Esophagus (tissue), 2 donors: ENCODE data around the gene SAMD4A. TPM values are rescaled to one million over a fixed set of nuclear protein-coding genes. Genes with fewer than 3 reads are reported as not detected.
A peak's percentile ranks its signal among the peaks of the same experiment; 100 is the strongest.

Source experiments
- H3K27ac ChIP-seq, 2 donors: one replicate each; pipeline ENCODE4 v1.5.1; 2013; ENCODE audit warnings: low read depth in 2 of 2, mild to moderate bottlenecking in 2 of 2, inconsistent platforms in 1 of 2, low read length in 1 of 2, moderate library complexity in 1 of 2
- H3K27me3 ChIP-seq, 2 donors: one replicate each; pipeline ENCODE4 v1.6.1; 2013; ENCODE audit warnings: low read length in 2 of 2, control low read depth in 1 of 2, mild to moderate bottlenecking in 1 of 2; ENCODE audit not compliant: insufficient read depth in 2 of 2, control insufficient read depth in 1 of 2
- H3K36me3 ChIP-seq, 2 donors: one replicate each; pipeline ENCODE4 v1.6.1; 2013; ENCODE audit warnings: low read length in 1 of 2; ENCODE audit not compliant: control insufficient read depth in 2 of 2, insufficient read depth in 2 of 2
- H3K4me1 ChIP-seq, 2 donors: one replicate each; pipeline ENCODE4 v1.6.1; 2013; ENCODE audit warnings: low read length in 1 of 2; ENCODE audit not compliant: control insufficient read depth in 2 of 2, insufficient read depth in 2 of 2
- H3K4me3 ChIP-seq, 2 donors: one replicate each; pipeline ENCODE4 v1.5.1; 2013; ENCODE audit warnings: low read length in 2 of 2, mild to moderate bottlenecking in 2 of 2, low read depth in 1 of 2, moderate library complexity in 1 of 2
- H3K9me3 ChIP-seq, 2 donors: one replicate each; pipeline ENCODE4 v1.6.1; 2013; ENCODE audit warnings: mild to moderate bottlenecking in 2 of 2, low read depth in 1 of 2, low read length in 1 of 2, moderate library complexity in 1 of 2; ENCODE audit not compliant: control insufficient read depth in 2 of 2, insufficient read depth in 1 of 2
- WGBS, 2 donors: extraction: QIAGEN DNeasy Blood & Tissue Kit; methylation state at CpG; one replicate each; pipeline ENCODE4 v1.1.7; 2013; 5-methylcytosine and 5-hydroxymethylcytosine counted together
- polyA plus RNA-seq, 2 donors: library from polyadenylated mRNA; stranded (reverse); fragments of 200-250 nt; gene quantifications; one replicate each; pipeline ENCODE4 v1.2.3, GENCODE V29; 2013
- donor health status: healthy with polysubstance abuse.
- donor health status: Bipolar disorder and iron deficiency.

Gene SAMD4A
- polyA plus RNA-seq, 2 donors = 1.1 to 1.7 TPM

DNA sequence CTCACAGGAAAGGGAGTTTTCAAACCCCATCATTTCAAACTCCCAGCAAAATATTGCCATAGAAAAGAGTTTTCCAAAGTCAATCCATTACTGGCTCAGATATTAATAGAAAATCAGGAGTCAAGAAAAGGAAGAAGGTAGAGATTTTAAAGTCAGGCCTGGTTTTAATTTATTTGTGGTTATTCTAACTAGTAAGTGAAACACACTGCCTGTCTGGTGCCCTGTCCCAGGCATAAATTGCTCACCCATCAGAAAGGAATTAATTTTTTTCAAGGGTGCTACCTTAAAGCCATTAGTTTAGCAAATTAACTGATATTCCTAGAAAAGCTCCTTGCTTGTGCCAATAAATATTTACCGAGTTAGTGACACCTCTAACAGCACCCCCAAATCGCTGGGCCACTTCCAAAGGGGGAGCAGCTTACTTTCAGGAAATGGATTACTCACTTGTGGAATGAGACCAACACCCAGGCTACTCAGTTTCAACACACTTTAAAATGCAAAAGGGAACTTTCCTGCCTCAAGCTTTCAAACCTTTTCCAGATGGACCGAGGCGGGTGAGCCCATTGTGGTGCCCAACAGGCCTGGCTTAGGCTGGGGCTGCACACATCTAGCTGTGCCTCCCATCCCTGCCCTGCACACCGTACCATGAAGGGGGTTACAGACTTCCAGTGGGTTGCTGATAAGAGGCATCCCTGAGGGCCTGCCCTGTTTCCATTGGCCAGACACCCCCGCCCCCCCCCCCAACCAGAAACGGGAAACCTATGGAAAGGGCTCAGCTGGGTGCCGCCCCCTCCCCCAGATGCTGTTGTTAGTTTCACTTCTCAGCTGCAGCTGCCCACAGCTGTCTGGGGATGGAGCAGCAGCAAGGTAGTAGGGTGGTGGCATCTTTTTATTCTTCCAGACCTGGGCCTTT lies 117.2 kb downstream of the SAMD4A start:
- Histone ChIP-seq H3K4me3 (no peak overlapping the region), H3K36me3 (no peaks in the 10 kb centered on the region), H3K27me3 (no peaks in the 10 kb centered on the region), H3K27ac (peak overlapping the region in 1 of 2 donors; percentile 70), H3K4me1 (peaks cover 0 to 3% of the 10 kb centered on the region in 2 donors), H3K9me3 (no peaks in the 10 kb centered on the region)
- 42 to 54% methylated on average over 8 of the region's 8 CpGs for WGBS, 2 donors

DNA sequence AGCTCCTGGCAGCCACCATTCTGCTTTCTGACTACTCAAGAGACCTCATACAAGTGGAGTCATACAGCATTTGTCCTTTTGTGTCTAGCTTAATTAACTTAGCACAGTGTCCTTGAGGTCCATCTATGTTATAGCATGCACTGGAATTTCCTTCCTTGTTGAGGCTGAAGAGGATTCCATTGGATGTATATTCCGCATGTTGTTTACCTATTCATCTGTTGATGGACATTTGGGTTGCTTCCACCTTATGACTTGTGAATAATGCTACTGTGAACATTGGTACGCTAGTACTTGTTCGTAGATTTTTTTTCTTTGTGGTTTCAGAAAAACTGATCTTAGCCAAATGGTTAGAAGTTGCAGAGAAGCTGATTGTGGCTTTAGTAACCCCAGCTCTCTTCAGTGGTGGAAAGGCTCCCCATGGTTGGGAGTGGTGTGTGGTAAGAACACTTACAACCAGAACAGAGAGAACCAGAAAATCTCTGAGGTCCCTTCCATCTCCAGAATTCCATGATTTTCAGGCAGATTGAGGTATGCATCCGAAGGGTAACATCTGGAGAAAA lies 118.4 kb downstream of the SAMD4A start:
- Histone ChIP-seq H3K4me3 (no peak overlapping the region), H3K36me3 (no peaks in the 10 kb centered on the region), H3K9me3 (no peaks in the 10 kb centered on the region), H3K27me3 (no peaks in the 10 kb centered on the region), H3K27ac (peak overlapping the region in 1 of 2 donors; percentile 81), H3K4me1 (peaks cover 0 to 3% of the 10 kb centered on the region in 2 donors)
- 78 to 82% methylated on average over 4 of the region's 4 CpGs for WGBS, 2 donors

DNA sequence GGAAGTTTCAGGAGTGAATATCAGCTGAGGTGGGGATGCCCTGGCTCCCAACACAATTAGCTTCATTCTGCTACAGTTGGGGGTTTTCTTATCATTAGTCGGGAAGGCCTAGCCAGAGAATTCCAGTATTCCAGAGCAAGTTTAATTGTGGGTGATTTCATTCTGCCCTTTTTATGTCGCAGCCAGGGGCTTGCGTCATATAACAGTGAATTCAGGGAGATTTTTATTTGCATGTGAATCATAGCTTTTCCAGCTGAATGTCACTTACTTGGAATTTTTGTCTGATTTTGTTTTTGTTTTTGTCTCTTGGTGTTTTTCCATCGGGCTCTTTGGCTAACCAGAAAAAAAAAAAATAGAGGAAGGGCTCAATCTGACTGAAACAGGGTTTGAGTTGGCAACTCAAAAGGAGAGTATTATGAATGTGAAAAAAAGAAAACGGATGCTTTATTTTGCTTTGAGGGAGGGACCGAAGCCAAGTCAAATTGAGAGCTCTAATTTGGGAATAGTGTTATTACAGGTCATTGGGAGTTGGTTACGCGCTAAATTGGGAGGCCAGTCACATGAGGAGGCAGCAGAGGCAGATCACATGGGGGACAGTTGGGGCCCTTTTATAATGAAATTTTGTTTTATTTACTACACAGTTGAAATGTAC lies 119.4 kb downstream of the SAMD4A start:
- no peaks in the 10 kb centered on the region for H3K27me3 ChIP-seq
- H3K27ac ChIP-seq = peak overlapping the region; percentile 76 to 81
- H3K9me3 ChIP-seq = no peaks in the 10 kb centered on the region
- no peak overlapping the region for H3K4me3 ChIP-seq
- 36 to 58% methylated on average over 8 of the region's 8 CpGs for WGBS, 2 donors
- H3K36me3 ChIP-seq = no peaks in the 10 kb centered on the region
- H3K4me1 ChIP-seq = peaks cover 0 to 3% of the 10 kb centered on the region in 2 donors

DNA sequence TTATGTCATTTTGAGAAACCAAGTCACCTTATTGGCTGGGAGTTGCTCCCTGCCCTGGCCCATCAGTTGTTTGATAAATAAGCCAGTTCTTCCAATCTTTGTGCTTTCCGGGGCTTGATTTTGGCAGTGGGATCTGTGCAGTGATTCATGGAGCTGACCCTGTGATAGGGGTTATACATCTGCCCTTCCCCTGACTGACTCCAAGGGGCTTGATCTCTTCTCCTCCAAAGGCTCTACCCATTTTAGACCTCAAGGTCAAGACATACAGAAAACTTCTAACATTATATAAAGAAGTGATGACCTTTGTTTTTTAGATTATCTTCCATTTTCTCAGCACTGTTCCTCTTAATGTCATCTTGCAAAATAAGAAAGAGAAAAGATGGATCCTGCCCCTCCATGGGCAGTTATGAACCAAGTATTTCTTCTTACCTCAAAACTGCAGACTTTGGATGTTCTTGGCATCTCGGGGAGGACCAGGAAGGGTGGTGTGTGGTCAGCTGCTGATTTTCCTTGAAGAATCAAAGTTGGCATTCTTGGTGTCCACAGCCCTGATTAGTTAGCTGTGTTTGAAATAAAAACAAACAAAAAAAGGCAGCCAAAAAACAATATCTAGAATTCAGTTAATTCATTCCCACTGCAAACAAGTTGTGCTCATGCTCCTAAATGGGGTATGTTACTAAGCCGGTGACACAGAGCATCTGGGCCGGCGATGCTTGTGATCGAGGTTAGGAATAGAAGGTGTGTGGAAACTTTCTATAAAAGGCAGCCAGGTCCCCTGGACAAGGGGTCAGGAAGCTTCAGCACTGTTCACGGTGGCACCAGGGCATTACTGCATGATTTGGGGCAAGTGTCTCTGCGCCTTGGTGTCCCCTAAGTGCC lies 120.2 kb downstream of the SAMD4A start:
- Histone ChIP-seq H3K36me3 (no peaks in the 10 kb centered on the region), H3K4me1 (peaks cover 0 to 3% of the 10 kb centered on the region in 2 donors), H3K27ac (peak overlapping the region; percentile 33 to 75), H3K27me3 (no peaks in the 10 kb centered on the region), H3K9me3 (no peaks in the 10 kb centered on the region), H3K4me3 (no peak overlapping the region)
- WGBS, 2 donors = 65 to 67% methylated on average over 8 of the region's 8 CpGs

DNA sequence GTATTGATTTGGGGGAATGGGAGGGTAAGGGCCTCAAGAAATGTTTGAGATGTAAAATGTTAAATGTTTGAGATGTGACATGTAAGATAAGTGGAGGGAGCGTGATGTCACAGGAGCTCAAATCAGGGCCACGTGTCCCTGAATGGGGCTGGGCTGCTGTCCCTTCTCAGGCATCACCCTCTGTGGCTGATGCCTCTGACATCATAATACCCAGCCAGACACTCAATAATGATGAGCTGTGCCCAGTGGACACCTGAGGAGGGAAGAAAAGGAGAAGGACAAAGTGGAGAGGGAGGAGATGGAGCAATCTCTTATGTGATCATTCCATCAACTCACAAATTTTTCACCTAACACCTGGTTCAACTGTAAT lies 120.8 kb downstream of the SAMD4A start:
- H3K27ac ChIP-seq = peak overlapping the region; percentile 3 to 59
- H3K4me3 ChIP-seq = no peak overlapping the region
- H3K27me3 ChIP-seq = no peaks in the 10 kb centered on the region
- H3K4me1 ChIP-seq = peaks cover 0 to 3% of the 10 kb centered on the region in 2 donors
- H3K36me3 ChIP-seq = no peaks in the 10 kb centered on the region
- no peaks in the 10 kb centered on the region for H3K9me3 ChIP-seq
- WGBS, 2 donors = 86 to 88% methylated on average over 2 of the region's 2 CpGs

DNA sequence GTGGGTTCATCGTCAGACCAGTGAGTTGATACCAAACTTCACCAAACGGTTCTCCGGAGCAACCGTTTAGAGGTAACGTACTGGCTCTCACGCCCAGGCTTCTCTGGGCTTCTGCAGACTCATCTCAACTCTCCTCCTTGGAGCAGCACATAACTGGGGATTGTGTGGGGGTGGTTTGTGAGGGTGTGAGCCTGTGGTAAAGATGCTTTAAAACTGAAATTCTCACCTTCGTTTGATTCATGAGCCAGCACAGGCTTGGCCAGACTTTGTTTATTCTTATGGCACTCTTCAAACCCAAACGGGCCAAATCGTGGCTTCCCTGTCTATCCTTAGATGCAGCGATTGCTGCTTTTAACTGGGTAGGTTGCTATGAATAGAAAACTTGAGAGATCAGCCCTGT lies 121.3 kb downstream of the SAMD4A start:
- no peaks in the 10 kb centered on the region for H3K27me3 ChIP-seq
- no peaks in the 10 kb centered on the region for H3K36me3 ChIP-seq
- no peak overlapping the region for H3K27ac ChIP-seq
- H3K4me3 ChIP-seq = no peak overlapping the region
- H3K9me3 ChIP-seq = no peaks in the 10 kb centered on the region
- peaks cover 0 to 3% of the 10 kb centered on the region in 2 donors for H3K4me1 ChIP-seq
- WGBS, 2 donors = 77 to 82% methylated on average over 10 of the region's 10 CpGs

DNA sequence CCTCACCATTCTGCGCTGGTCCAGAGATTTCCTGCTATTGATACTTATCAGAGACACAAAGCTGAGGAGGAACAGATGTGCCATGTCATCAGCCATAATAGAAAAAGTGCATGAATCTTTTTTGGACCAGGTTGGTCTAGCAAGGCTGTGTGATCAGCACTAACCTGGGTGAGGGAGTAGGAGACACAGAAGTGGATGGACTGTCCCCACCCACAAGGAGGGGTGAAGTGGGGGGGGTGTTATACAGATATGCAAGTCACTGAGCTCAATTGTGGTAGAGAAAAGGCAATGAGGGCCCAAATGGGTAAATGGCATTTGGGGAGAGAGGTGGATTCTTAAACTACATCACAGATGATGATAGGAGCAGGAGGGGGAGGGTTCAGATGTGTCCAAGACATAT lies 123.0 kb downstream of the SAMD4A start:
- Histone ChIP-seq H3K9me3 (no peaks in the 10 kb centered on the region), H3K27ac (no peak overlapping the region), H3K27me3 (no peaks in the 10 kb centered on the region), H3K4me1 (no peaks in the 10 kb centered on the region), H3K4me3 (no peak overlapping the region), H3K36me3 (no peaks in the 10 kb centered on the region)
- 100% methylated on average over 1 of the region's 1 CpG for WGBS, 2 donors

DNA sequence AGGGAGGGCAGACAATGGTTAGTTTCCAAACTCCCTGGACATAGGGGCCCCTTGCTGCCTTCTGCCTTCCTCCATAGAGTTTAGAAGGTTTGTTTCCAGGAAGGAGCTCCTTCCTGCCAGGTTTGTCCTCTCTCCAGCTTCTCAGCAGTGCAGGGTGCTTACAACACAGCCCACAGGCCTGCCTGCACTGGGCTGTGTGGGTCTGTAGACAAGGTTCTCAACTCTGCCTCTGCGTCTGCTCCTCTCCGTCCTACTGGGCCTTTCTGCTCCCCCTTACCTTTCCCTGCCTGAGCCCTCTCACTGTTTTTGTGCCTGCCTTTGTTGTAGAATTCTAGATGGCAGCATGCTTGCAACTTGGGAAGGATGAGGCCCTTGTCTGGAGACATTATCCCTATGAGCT lies 124.0 kb downstream of the SAMD4A start:
- Histone ChIP-seq H3K27ac (no peak overlapping the region), H3K4me3 (no peak overlapping the region), H3K36me3 (no peaks in the 10 kb centered on the region), H3K9me3 (no peaks in the 10 kb centered on the region), H3K4me1 (no peaks in the 10 kb centered on the region), H3K27me3 (no peaks in the 10 kb centered on the region)
- 94 to 95% methylated on average over 2 of the region's 2 CpGs for WGBS, 2 donors
